Neural crest cell (in vitro differentiated cells): ENCODE data around the gene RLIM. TPM values are rescaled to one million over a fixed set of nuclear protein-coding genes. Genes with fewer than 3 reads are reported as not detected.

ENCODE experiments used
- DNase-seq: peaks from one replicate; pipeline ENCODE4 v3.0.0; 2021; ENCODE audit warnings: low read depth, mixed read lengths, low spot score
- H3K27ac Mint-ChIP-seq: one replicate; pipeline ENCODE4 v1.8.0; 2021; ENCODE audit warnings: mild to moderate bottlenecking, mixed read lengths; ENCODE audit not compliant: unreplicated experiment
- H3K27me3 Mint-ChIP-seq: 2 replicates; pipeline ENCODE4 v1.8.0; 2021; ENCODE audit warnings: low read depth, mild to moderate bottlenecking, mixed read lengths
- H3K36me3 Mint-ChIP-seq: 2 replicates; pipeline ENCODE4 v1.8.0; 2021; ENCODE audit warnings: low read depth, mild to moderate bottlenecking, mixed read lengths
- H3K4me1 Mint-ChIP-seq: 2 replicates; pipeline ENCODE4 v1.8.0; 2021; ENCODE audit warnings: mixed read lengths
- H3K4me3 Mint-ChIP-seq: one replicate; pipeline ENCODE4 v1.8.0; 2021; ENCODE audit warnings: mild to moderate bottlenecking, mixed read lengths
- H3K9me3 Mint-ChIP-seq: 2 replicates; pipeline ENCODE4 v1.8.0; 2021; ENCODE audit warnings: mixed read lengths
- CTCF ChIP-seq: fragments of 200-600 bp; sonication (generic); conservative IDR thresholded peaks from 2 replicates; pipeline ENCODE4 v1.5.0; 2021; ENCODE audit warnings: antibody characterized with exemption, mild to moderate bottlenecking
- total RNA-seq: library from RNA; stranded (reverse); gene quantifications from 2 replicates; pipeline ENCODE4 v1.2.1, GENCODE V29; 2021

The RLIM gene
- total RNA-seq, 1 donor from 2014 or later: 35.5 TPM

GRCh38 chrX:74606799-74607198 lies 7.6 kb downstream of the RLIM start:
- peaks cover 4% of the 10 kb centered on the region for H3K4me1 Mint-ChIP-seq
- TF ChIP-seq CTCF: no peak
- no peak for DNase-seq
- H3K4me3 Mint-ChIP-seq: no peak overlapping the region
- no peaks in the 10 kb centered on the region for H3K9me3 Mint-ChIP-seq
- H3K36me3 Mint-ChIP-seq: peaks cover 9% of the 10 kb centered on the region
- H3K27me3 Mint-ChIP-seq: no peaks in the 10 kb centered on the region
- H3K27ac Mint-ChIP-seq: no peak overlapping the region

DNA sequence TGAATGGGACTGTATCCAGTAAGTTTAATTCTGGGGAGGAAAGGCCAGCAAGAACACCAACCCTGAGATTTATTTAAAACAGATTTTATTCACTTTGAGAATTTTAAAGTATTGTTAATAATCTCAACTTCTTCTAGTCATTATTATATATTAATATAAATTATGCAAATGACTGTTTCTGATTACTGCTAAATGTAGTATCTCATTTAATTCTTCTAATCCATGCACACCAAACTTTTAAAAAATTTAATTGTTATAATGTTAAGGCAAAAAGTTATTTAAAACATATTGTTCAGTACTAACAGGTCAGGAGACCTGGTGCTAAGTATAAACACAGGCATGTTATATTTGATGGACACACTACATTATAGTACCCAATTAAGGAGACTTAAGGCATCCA lies 8.1 kb downstream of the RLIM start:
- TF ChIP-seq CTCF: no peak
- no peak for DNase-seq

GRCh38 chrX:74603040-74603439 lies 11.4 kb downstream of the RLIM start:
- Mint-ChIP-seq H3K36me3 (peaks cover 8% of the 10 kb centered on the region), H3K9me3 (no peaks in the 10 kb centered on the region), H3K4me1 (peaks cover 4% of the 10 kb centered on the region), H3K4me3 (no peak overlapping the region), H3K27ac (no peak overlapping the region), H3K27me3 (no peaks in the 10 kb centered on the region)
- TF ChIP-seq CTCF: no peak
- no peak for DNase-seq

More for the DNA sequence above, 8.1 kb downstream of the RLIM start:
- Mint-ChIP-seq H3K27me3 (no peaks in the 10 kb centered on the region), H3K27ac (no peak overlapping the region), H3K4me3 (no peak overlapping the region), H3K9me3 (no peaks in the 10 kb centered on the region), H3K36me3 (peaks cover 9% of the 10 kb centered on the region), H3K4me1 (peaks cover 4% of the 10 kb centered on the region)

DNA sequence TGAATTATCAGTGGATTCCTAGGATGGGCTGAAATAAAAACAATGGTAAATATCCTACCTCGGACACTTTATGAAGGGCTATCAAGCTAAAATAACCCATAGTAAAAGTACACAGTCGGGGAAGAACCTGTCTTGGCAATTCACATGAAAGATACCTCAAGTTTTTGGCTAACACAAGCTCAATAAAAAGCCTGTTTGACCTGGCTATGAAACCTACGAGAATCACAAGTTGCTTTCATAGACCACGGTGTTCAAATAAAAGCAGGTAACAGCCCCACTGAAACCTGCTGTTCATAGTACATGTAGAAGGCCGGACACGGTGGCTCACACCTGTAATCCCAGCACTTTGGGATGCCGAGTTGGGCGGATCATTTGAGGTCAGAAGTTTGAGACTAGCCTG lies 12.3 kb downstream of the RLIM start:
- Mint-ChIP-seq H3K4me3 (no peak overlapping the region), H3K27ac (no peak overlapping the region), H3K36me3 (peaks cover 8% of the 10 kb centered on the region), H3K9me3 (no peaks in the 10 kb centered on the region), H3K27me3 (no peaks in the 10 kb centered on the region), H3K4me1 (peaks cover 4% of the 10 kb centered on the region)
- TF ChIP-seq CTCF: no peak
- no peak for DNase-seq

DNA sequence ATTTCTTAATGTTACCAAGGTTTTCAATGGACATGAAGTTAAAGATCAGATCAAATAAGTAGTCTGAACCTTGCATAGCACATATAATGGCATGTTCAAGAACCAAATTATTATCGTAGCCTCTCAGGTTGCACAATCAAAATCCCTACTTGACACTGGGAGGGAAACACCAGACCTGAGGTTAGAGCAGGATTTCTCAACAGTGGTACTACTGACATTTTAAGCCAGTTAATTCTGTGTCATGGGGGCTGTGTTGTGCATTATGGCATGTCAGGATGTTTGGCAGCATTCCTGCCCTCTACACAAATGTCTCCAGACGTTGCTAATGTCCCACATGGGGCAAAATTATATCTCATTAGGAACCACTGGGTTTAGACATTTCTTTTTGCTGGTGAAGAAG lies 20.8 kb downstream of the RLIM start:
- no peak for DNase-seq
- no peak overlapping the region for H3K4me3 Mint-ChIP-seq
- peaks cover 16% of the 10 kb centered on the region for H3K36me3 Mint-ChIP-seq

More for the DNA sequence above, 20.8 kb downstream of the RLIM start:
- no peaks in the 10 kb centered on the region for H3K27me3 Mint-ChIP-seq
- no peaks in the 10 kb centered on the region for H3K4me1 Mint-ChIP-seq
- no peak overlapping the region for H3K27ac Mint-ChIP-seq
- no peak for TF ChIP-seq CTCF
- no peaks in the 10 kb centered on the region for H3K9me3 Mint-ChIP-seq
